ENCODE data around the gene NYAP1. TPM values are rescaled to one million over a fixed set of nuclear protein-coding genes. Genes with fewer than 3 reads are reported as not detected.
"Not testable (repeated sequence)": the region's sequence is repeated elsewhere in the genome, so short reads cannot be mapped to it uniquely, and the experiment has no call there.

NYAP1 gene
- total RNA-seq, 1 donor from 2014 or later = 2.5 TPM

DNA sequence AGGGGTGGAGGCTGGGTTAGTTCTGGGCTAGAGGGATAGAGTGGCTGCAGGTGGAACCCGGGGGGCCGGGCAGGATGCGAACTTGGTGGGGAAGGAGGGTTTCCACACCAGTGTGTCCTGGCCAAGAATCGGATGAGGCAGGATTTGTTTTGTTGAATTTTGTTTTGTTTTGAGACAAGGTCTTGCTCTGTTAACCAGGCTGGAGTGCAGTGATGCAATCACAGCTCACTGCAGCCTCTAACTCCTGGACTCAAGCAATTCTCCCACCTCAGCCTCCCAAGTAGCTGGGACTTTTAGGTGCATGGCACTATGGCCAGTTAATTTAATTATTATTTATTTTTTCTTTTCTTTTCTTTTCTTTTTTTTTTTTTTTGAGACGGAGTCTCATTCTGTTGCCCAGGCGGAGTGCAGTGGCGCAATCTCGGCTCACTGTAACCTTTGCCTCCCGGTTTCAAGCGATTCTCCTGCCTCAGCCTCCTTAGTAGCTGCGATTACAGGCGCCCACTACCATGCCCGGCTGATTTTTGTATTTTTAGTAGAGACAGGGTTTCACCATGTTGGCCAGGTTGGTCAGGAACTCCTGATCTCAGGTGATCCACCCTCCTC lies 34.4 kb upstream of the NYAP1 start:
- no peak for DNase-seq (ENCODE audit: low read depth)
- Histone ChIP-seq H3K36me3 (ENCODE audit: insufficient read depth, low read length) (no peaks in the 10 kb centered on the region), H3K4me1 (ENCODE audit: insufficient read depth, low read length) (peaks cover 17% of the 10 kb centered on the region), H3K4me2 (ENCODE audit: low read length) (no peak overlapping the region), H4K20me1 (ENCODE audit: insufficient read depth, low read length) (no peaks in the 10 kb centered on the region), H3K9me3 (ENCODE audit: insufficient read depth, low read depth, low read length) (no peaks in the 10 kb centered on the region), H3K27ac (ENCODE audit: low read depth, low read length) (no peak overlapping the region), H3K4me3 (ENCODE audit: insufficient read depth, low read depth, low read length) (no peak overlapping the region), H3K9ac (ENCODE audit: low read length) (no peak overlapping the region), H3K79me2 (ENCODE audit: insufficient read depth, low read length) (no peaks in the 10 kb centered on the region), H3K27me3 (ENCODE audit: insufficient read depth, low read length) (no peaks in the 10 kb centered on the region), H2AFZ (ENCODE audit: low read depth, low read length) (no peak overlapping the region)
- TF ChIP-seq CTCF (IDR thresholded peaks at IDR 0.05; ENCODE audit: insufficient read depth, low read depth, low read length) (no peak), EZH2 (IDR thresholded peaks at IDR 0.05; ENCODE audit: insufficient read depth, low read length) (no peak)
- Mint-ChIP-seq H3K27ac (ENCODE audit: unreplicated experiment) (no peak overlapping the region), H3K27me3 (ENCODE audit: low read depth, unreplicated experiment) (no peaks in the 10 kb centered on the region), H3K9me3 (ENCODE audit: unreplicated experiment) (no peaks in the 10 kb centered on the region), H3K4me1 (ENCODE audit: low read depth, unreplicated experiment) (peaks cover 8% of the 10 kb centered on the region), H3K36me3 (ENCODE audit: low read depth, unreplicated experiment) (no peaks in the 10 kb centered on the region), H3K4me3 (ENCODE audit: unreplicated experiment) (no peak overlapping the region)
- FAIRE-seq = no peak

GRCh38 chr7:100452513-100452912 lies 31.2 kb upstream of the NYAP1 start:
- Mint-ChIP-seq H3K4me1 (ENCODE audit: low read depth, unreplicated experiment) (no peaks in the 10 kb centered on the region), H3K27me3 (ENCODE audit: low read depth, unreplicated experiment) (no peaks in the 10 kb centered on the region), H3K9me3 (ENCODE audit: unreplicated experiment) (no peaks in the 10 kb centered on the region), H3K36me3 (ENCODE audit: low read depth, unreplicated experiment) (no peaks in the 10 kb centered on the region), H3K4me3 (ENCODE audit: unreplicated experiment) (no peak overlapping the region), H3K27ac (ENCODE audit: unreplicated experiment) (no peak overlapping the region)
- Histone ChIP-seq H3K79me2 (ENCODE audit: insufficient read depth, low read length) (no peaks in the 10 kb centered on the region), H3K4me1 (ENCODE audit: insufficient read depth, low read length) (peaks cover 8% of the 10 kb centered on the region), H3K36me3 (ENCODE audit: insufficient read depth, low read length) (no peaks in the 10 kb centered on the region), H2AFZ (ENCODE audit: low read depth, low read length) (no peak overlapping the region), H3K4me2 (ENCODE audit: low read length) (no peak overlapping the region), H3K9ac (ENCODE audit: low read length) (no peak overlapping the region), H3K27ac (ENCODE audit: low read depth, low read length) (no peak overlapping the region), H3K4me3 (ENCODE audit: insufficient read depth, low read depth, low read length) (no peak overlapping the region), H4K20me1 (ENCODE audit: insufficient read depth, low read length) (no peaks in the 10 kb centered on the region), H3K27me3 (ENCODE audit: insufficient read depth, low read length) (no peaks in the 10 kb centered on the region), H3K9me3 (ENCODE audit: insufficient read depth, low read depth, low read length) (no peaks in the 10 kb centered on the region)
- DNase-seq (ENCODE audit: low read depth) = no peak
- FAIRE-seq = no peak
- TF ChIP-seq CTCF (IDR thresholded peaks at IDR 0.05; ENCODE audit: insufficient read depth, low read depth, low read length) (no peak), EZH2 (IDR thresholded peaks at IDR 0.05; ENCODE audit: insufficient read depth, low read length) (no peak)

DNA sequence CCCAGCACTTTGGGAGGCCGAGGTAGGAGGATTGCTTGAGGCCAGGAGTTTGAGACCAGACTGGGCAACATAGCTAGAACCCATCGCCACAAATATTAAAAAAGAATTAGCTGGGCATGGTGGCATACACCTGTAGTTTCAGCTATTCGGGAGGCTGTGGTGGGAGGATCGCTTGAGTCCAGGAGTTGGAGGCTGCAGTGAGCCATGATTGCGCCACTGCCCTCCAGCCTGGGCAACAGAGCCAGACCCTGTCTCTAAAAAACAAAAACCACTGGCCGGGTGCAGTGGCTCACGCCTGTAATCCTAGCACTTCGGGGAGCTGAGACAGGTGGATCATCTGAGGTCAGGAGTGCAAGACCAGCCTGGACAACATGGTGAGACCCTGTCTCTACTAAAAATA lies 29.9 kb upstream of the NYAP1 start:
- H3K9me3 Mint-ChIP-seq (ENCODE audit: unreplicated experiment); H3K27ac Mint-ChIP-seq (ENCODE audit: unreplicated experiment); H3K27me3 Mint-ChIP-seq (ENCODE audit: low read depth, unreplicated experiment): not testable (repeated sequence)

More for the DNA sequence above, 29.9 kb upstream of the NYAP1 start:
- H3K27me3 ChIP-seq (ENCODE audit: insufficient read depth, low read length); H3K27ac ChIP-seq (ENCODE audit: low read depth, low read length); H3K4me1 ChIP-seq (ENCODE audit: insufficient read depth, low read length); H3K9ac ChIP-seq (ENCODE audit: low read length); H3K36me3 ChIP-seq (ENCODE audit: insufficient read depth, low read length); H3K79me2 ChIP-seq (ENCODE audit: insufficient read depth, low read length); H3K36me3 Mint-ChIP-seq (ENCODE audit: low read depth, unreplicated experiment); H3K4me3 ChIP-seq (ENCODE audit: insufficient read depth, low read depth, low read length); H3K4me1 Mint-ChIP-seq (ENCODE audit: low read depth, unreplicated experiment); H2AFZ ChIP-seq (ENCODE audit: low read depth, low read length); H3K9me3 ChIP-seq (ENCODE audit: insufficient read depth, low read depth, low read length); H3K4me2 ChIP-seq (ENCODE audit: low read length); DNase-seq (ENCODE audit: low read depth); FAIRE-seq; H4K20me1 ChIP-seq (ENCODE audit: insufficient read depth, low read length); H3K4me3 Mint-ChIP-seq (ENCODE audit: unreplicated experiment): not testable (repeated sequence)
